ENCODE measurements around the gene AGBL4. TPM values are rescaled to one million over a fixed set of nuclear protein-coding genes. Genes with fewer than 3 reads are reported as not detected.

Gene AGBL4
- total RNA-seq, 1 experiment from 2014 or later: 0.33 TPM

DNA sequence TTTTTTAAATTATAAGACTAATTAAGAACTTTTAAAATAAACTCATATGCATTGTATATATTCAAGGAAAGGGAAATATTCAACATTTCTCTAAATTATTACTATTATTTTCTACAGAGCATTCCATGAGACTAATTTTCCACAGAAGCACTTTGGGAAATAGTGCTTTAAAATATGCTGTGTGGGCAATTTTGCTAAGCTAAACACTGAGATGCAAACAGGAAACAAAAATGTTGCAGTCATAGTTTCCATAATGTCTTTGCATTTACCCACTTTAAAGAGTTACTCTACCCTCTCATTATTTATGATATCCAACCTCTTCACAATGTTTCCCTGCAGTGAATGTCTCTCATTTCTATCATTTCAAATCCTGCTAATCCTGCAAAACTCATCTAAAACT is 977.4 kb downstream of the AGBL4 start:
- no TSS peak for BruUV-seq (replicated peaks)
- Histone ChIP-seq H3K4me1 (ENCODE audit: insufficient read depth, low read length) (no peaks in the 10 kb centered on the region), H3F3A (ENCODE audit: low read length, unreplicated experiment) (no peaks in the 10 kb centered on the region), H3K4me2 (ENCODE audit: low read length) (no peak overlapping the region), H3K9me2 (replicated peaks; ENCODE audit: low read length) (no peaks in the 10 kb centered on the region), H3K79me2 (ENCODE audit: low read length) (no peaks in the 10 kb centered on the region), H3K9ac (ENCODE audit: low read length) (no peak overlapping the region), H3K27ac (ENCODE audit: low read length) (no peak overlapping the region), H3K36me3 (ENCODE audit: low read depth, low read length) (no peaks in the 10 kb centered on the region), H3K4me3 (ENCODE audit: low read length) (no peak overlapping the region), H3K27me3 (ENCODE audit: low read length) (no peaks in the 10 kb centered on the region), H4K20me1 (ENCODE audit: low read length) (no peaks in the 10 kb centered on the region), H2AFZ (ENCODE audit: low read length) (no peak overlapping the region), H3K9me3 (ENCODE audit: low read length) (no peaks in the 10 kb centered on the region)
- DNase-seq (no peak), ATAC-seq (no peak)
- POLR2A ChIA-PET (ENCODE audit: unreplicated experiment): no interaction called here
- TF ChIP-seq EZH2phosphoT487 (IDR thresholded peaks at IDR 0.05; ENCODE audit: borderline replicate concordance, low read length): no peak
- no peak for TF ChIP-seq EZH2 (IDR thresholded peaks at IDR 0.05; ENCODE audit: low read length, unreplicated experiment)
- TF ChIP-seq, protein P1, sequence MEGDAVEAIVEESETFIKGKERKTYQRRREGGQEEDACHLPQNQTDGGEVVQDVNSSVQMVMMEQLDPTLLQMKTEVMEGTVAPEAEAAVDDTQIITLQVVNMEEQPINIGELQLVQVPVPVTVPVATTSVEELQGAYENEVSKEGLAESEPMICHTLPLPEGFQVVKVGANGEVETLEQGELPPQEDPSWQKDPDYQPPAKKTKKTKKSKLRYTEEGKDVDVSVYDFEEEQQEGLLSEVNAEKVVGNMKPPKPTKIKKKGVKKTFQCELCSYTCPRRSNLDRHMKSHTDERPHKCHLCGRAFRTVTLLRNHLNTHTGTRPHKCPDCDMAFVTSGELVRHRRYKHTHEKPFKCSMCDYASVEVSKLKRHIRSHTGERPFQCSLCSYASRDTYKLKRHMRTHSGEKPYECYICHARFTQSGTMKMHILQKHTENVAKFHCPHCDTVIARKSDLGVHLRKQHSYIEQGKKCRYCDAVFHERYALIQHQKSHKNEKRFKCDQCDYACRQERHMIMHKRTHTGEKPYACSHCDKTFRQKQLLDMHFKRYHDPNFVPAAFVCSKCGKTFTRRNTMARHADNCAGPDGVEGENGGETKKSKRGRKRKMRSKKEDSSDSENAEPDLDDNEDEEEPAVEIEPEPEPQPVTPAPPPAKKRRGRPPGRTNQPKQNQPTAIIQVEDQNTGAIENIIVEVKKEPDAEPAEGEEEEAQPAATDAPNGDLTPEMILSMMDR (conservative IDR thresholded peaks at IDR 0.05; ENCODE audit: low read depth, low read length): no peak
- intact Hi-C loops (cut with micrococcal nuclease): no loop called here
- CTCF ChIA-PET: no interaction called here

DNA sequence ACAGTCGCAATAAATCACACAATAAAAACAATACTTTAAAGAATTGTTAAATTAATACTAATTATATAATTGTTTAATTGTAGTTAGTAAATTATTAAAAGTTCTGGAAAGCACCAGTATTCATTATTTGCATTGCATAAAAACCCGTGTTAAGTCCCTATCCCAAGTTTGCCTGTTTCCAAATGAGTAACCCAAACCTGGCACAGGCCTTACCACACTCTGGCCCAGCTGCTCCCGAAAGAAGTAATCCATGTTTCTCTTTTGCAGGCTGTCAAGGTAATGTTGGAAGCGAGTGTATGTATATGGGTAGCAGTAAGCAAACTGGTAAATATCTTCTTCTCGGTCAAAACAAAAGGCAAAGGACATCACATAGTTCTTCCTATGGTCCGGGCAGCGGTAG is 978.4 kb downstream of the AGBL4 start:
- ChIA-PET POLR2A (ENCODE audit: unreplicated experiment) (no interaction called here), CTCF (no interaction called here)
- Histone ChIP-seq H3K9me3 (ENCODE audit: low read length) (no peaks in the 10 kb centered on the region), H3K9me2 (replicated peaks; ENCODE audit: low read length) (no peaks in the 10 kb centered on the region), H3K4me2 (ENCODE audit: low read length) (no peak overlapping the region), H4K20me1 (ENCODE audit: low read length) (no peaks in the 10 kb centered on the region), H3K79me2 (ENCODE audit: low read length) (no peaks in the 10 kb centered on the region), H3K4me1 (ENCODE audit: insufficient read depth, low read length) (no peaks in the 10 kb centered on the region), H2AFZ (ENCODE audit: low read length) (no peak overlapping the region), H3F3A (ENCODE audit: low read length, unreplicated experiment) (no peaks in the 10 kb centered on the region), H3K27ac (ENCODE audit: low read length) (no peak overlapping the region), H3K9ac (ENCODE audit: low read length) (no peak overlapping the region), H3K4me3 (ENCODE audit: low read length) (no peak overlapping the region), H3K27me3 (ENCODE audit: low read length) (no peaks in the 10 kb centered on the region), H3K36me3 (ENCODE audit: low read depth, low read length) (no peaks in the 10 kb centered on the region)
- DNase-seq: no peak
- no peak for ATAC-seq
- TF ChIP-seq EZH2 (IDR thresholded peaks at IDR 0.05; ENCODE audit: low read length, unreplicated experiment): no peak
- TF ChIP-seq, protein P1 (conservative IDR thresholded peaks at IDR 0.05; ENCODE audit: low read depth, low read length): no peak
- TF ChIP-seq EZH2phosphoT487 (IDR thresholded peaks at IDR 0.05; ENCODE audit: borderline replicate concordance, low read length): no peak
- intact Hi-C loops (cut with micrococcal nuclease): no loop called here
- no TSS peak for BruUV-seq (replicated peaks)

DNA sequence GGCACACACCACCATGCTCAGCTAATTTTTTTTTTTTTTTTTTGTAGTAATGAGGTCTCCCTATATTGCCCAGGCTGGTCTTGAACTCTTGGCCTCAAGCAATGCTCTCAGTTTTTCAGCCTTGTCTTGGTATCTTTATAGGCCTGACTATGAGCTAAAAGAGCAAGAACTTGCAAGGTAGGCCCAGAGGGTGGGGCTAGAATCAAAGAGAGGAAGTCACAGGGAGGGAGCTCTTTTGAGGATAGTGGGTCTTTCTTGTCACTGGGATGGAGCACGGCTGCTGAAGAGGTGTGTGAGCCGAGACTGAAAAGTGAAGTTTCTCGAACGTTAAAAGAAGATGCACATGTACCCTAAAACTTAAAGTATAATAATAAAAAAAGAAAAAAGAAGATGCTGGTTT is 987.1 kb downstream of the AGBL4 start:
- Histone ChIP-seq H3K27ac (ENCODE audit: low read length) (no peak overlapping the region), H3K4me1 (ENCODE audit: insufficient read depth, low read length) (no peaks in the 10 kb centered on the region), H3K27me3 (ENCODE audit: low read length) (no peaks in the 10 kb centered on the region), H3K4me2 (ENCODE audit: low read length) (no peak overlapping the region), H3K79me2 (ENCODE audit: low read length) (no peaks in the 10 kb centered on the region), H3K4me3 (ENCODE audit: low read length) (no peak overlapping the region), H3K9ac (ENCODE audit: low read length) (no peak overlapping the region), H3K9me3 (ENCODE audit: low read length) (no peaks in the 10 kb centered on the region), H4K20me1 (ENCODE audit: low read length) (no peaks in the 10 kb centered on the region), H3K9me2 (replicated peaks; ENCODE audit: low read length) (no peaks in the 10 kb centered on the region), H3F3A (ENCODE audit: low read length, unreplicated experiment) (no peaks in the 10 kb centered on the region), H2AFZ (ENCODE audit: low read length) (no peak overlapping the region), H3K36me3 (ENCODE audit: low read depth, low read length) (no peaks in the 10 kb centered on the region)
- no peak for TF ChIP-seq EZH2 (IDR thresholded peaks at IDR 0.05; ENCODE audit: low read length, unreplicated experiment)
- TF ChIP-seq, protein P1 (conservative IDR thresholded peaks at IDR 0.05; ENCODE audit: low read depth, low read length): peak; percentile 45
- BruUV-seq (replicated peaks): no TSS peak
- POLR2A ChIA-PET (ENCODE audit: unreplicated experiment): no interaction called here
- CTCF ChIA-PET: interaction anchor here (0.5 to 0.7 kb wide), 3 partner anchors 52 to 315 kb away, joined by 3 to 6 read pairs (median 5); no protein-coding TSS in a partner anchor
- DNase-seq (peak; percentile 43), ATAC-seq (peak; percentile 40)
- intact Hi-C loops (cut with micrococcal nuclease): no loop called here
